ENCODE results near the gene TMEM44. TPM values are rescaled to one million over a fixed set of nuclear protein-coding genes. Genes with fewer than 3 reads are reported as not detected.
A peak's percentile ranks its signal among the peaks of the same experiment; 100 is the strongest.

Gene TMEM44
- total RNA-seq, 1 experiment from 2014 or later: 8.3 TPM

DNA sequence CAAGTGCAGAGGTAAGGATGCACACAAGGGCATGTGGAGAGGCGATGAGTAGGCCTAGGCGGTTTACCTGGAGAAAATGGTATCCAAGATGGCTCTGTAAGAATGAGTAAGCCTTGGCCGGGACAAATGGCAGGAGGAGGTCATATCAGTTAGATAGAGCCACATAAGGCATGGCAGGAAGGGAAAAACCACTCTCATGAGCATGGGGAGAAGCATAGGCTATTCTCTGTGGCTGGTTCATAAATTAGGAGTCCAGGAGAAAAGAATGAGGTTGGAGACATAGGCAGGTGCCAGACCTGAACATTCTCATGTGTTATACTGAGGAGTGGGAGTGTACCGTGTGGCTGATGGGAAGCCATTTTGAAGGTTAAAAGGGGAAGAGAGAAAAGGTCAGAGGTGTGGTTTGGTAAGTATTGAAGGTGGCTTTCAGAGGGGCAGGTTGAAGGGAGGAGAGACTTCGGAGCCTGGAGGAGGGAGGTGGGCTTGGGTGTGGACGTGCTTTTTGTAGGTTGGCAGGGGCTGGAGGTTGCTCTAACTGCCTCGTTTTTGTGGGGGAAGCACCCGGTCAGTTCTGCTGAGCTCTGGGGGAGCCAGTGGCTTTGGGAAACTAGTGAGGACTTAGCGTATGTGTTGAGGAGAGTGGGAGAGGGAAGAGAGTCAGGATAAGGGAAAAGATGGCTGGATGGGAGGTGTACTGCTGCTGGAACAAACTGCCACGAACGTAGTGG, 47.8 kb upstream of the TMEM44 start:
- peaks cover 12% of the 10 kb centered on the region for H3K4me1 Mint-ChIP-seq (ENCODE audit: insufficient read depth, unreplicated experiment)
- no peak overlapping the region for H3K4me3 Mint-ChIP-seq (ENCODE audit: unreplicated experiment)
- H3K27ac Mint-ChIP-seq (ENCODE audit: low read depth, unreplicated experiment): no peak overlapping the region
- no peak for DNase-seq (ENCODE audit: unreplicated experiment)
- no peaks in the 10 kb centered on the region for H3K36me3 Mint-ChIP-seq (ENCODE audit: insufficient read depth, unreplicated experiment)
- POLR2A ChIA-PET: interaction anchor here (0.7 to 3.8 kb wide), 4 partner anchors 9 to 582 kb away, joined by 3 to 64 read pairs (median 8); partner anchors contain the start of gene LSG1
- intact Hi-C loops (cut with micrococcal nuclease): loop anchor here (5.0 kb wide), 2 partner anchors 271 to 351 kb away; no protein-coding TSS in a partner anchor
- no peaks in the 10 kb centered on the region for H3K9me3 Mint-ChIP-seq (ENCODE audit: unreplicated experiment)
- TF ChIP-seq, protein P1, sequence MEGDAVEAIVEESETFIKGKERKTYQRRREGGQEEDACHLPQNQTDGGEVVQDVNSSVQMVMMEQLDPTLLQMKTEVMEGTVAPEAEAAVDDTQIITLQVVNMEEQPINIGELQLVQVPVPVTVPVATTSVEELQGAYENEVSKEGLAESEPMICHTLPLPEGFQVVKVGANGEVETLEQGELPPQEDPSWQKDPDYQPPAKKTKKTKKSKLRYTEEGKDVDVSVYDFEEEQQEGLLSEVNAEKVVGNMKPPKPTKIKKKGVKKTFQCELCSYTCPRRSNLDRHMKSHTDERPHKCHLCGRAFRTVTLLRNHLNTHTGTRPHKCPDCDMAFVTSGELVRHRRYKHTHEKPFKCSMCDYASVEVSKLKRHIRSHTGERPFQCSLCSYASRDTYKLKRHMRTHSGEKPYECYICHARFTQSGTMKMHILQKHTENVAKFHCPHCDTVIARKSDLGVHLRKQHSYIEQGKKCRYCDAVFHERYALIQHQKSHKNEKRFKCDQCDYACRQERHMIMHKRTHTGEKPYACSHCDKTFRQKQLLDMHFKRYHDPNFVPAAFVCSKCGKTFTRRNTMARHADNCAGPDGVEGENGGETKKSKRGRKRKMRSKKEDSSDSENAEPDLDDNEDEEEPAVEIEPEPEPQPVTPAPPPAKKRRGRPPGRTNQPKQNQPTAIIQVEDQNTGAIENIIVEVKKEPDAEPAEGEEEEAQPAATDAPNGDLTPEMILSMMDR (IDR thresholded peaks at IDR 0.05; ENCODE audit: unreplicated experiment): no peak
- CTCF ChIA-PET: interaction anchor here (0.6 to 3.5 kb wide), 7 partner anchors 8 to 592 kb away, joined by 3 to 69 read pairs (median 5); partner anchors contain the start of genes LSG1 and XXYLT1
- H3K27me3 Mint-ChIP-seq (ENCODE audit: insufficient read depth, unreplicated experiment): no peaks in the 10 kb centered on the region
- no TSS peak for BruUV-seq (replicated peaks)

DNA sequence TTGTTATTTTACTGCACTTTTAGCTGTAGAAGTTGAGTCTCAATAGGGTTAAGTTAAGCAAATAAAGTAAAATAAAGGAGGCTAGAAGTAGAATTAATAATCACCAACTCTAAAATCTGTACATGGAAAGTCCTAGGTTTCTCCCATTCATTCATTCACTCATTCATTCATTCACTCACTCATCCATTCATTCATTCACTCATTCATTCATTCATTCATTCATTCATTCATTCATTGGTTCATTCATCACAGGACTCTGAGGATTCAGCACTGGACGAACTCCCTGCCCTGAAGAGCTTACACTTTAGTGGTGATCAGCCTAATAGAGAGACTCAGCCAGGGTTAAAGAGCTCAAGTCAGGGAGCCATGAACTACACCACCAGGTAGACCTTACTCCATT, 43.3 kb upstream of the TMEM44 start:
- CTCF ChIA-PET: interaction anchor here (0.6 to 0.7 kb wide), 2 partner anchors 584 to 672 kb away, joined by 3 read pairs; no protein-coding TSS in a partner anchor
- no peaks in the 10 kb centered on the region for H3K27me3 Mint-ChIP-seq (ENCODE audit: insufficient read depth, unreplicated experiment)
- TF ChIP-seq, protein P1 (IDR thresholded peaks at IDR 0.05; ENCODE audit: unreplicated experiment): no peak
- intact Hi-C loops (cut with micrococcal nuclease): no loop called here
- no peak for DNase-seq (ENCODE audit: unreplicated experiment)
- no peak overlapping the region for H3K4me3 Mint-ChIP-seq (ENCODE audit: unreplicated experiment)
- POLR2A ChIA-PET: interaction anchor here (0.8 kb wide), 1 partner anchor 194 kb away, joined by 3 read pairs; no protein-coding TSS in a partner anchor
- no peaks in the 10 kb centered on the region for H3K36me3 Mint-ChIP-seq (ENCODE audit: insufficient read depth, unreplicated experiment)
- H3K27ac Mint-ChIP-seq (ENCODE audit: low read depth, unreplicated experiment): no peak overlapping the region
- no TSS peak for BruUV-seq (replicated peaks)
- H3K9me3 Mint-ChIP-seq (ENCODE audit: unreplicated experiment): no peaks in the 10 kb centered on the region
- H3K4me1 Mint-ChIP-seq (ENCODE audit: insufficient read depth, unreplicated experiment): peaks cover 17% of the 10 kb centered on the region

DNA sequence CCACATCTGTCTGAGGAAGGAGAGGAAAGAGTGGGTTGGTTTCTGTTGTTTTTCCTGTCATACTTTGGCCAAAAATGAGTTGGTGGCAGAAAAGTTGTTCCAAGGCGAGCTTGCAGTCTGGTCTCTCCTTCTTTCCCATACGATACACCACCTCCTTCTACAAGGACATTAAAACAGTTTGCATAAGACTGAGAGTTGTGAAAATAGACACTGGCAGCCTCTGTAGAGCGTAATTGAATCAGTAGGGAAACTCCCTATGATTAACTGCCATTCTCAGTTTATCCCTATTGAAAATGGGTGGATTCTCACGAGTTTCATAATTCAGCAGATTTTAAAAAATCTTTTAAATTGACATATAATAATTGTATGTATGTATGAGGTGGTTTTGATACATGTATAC, 42.5 kb upstream of the TMEM44 start:
- no TSS peak for BruUV-seq (replicated peaks)
- Mint-ChIP-seq H3K27me3 (ENCODE audit: insufficient read depth, unreplicated experiment) (no peaks in the 10 kb centered on the region), H3K36me3 (ENCODE audit: insufficient read depth, unreplicated experiment) (no peaks in the 10 kb centered on the region), H3K4me3 (ENCODE audit: unreplicated experiment) (peak overlapping the region; percentile 29), H3K4me1 (ENCODE audit: insufficient read depth, unreplicated experiment) (peaks cover 22% of the 10 kb centered on the region), H3K27ac (ENCODE audit: low read depth, unreplicated experiment) (no peak overlapping the region), H3K9me3 (ENCODE audit: unreplicated experiment) (no peaks in the 10 kb centered on the region)
- intact Hi-C loops (cut with micrococcal nuclease): no loop called here
- DNase-seq (ENCODE audit: unreplicated experiment): peak; percentile 37
- TF ChIP-seq, protein P1 (IDR thresholded peaks at IDR 0.05; ENCODE audit: unreplicated experiment): no peak
- CTCF ChIA-PET: interaction anchor here (0.6 to 6.0 kb wide), 7 partner anchors 10 to 595 kb away, joined by 3 to 66 read pairs (median 3); partner anchors contain the start of gene XXYLT1
- POLR2A ChIA-PET: interaction anchor here (0.8 to 4.8 kb wide), 7 partner anchors 10 to 595 kb away, joined by 3 to 37 read pairs (median 3); partner anchors contain the start of genes FAM43A and XXYLT1

DNA sequence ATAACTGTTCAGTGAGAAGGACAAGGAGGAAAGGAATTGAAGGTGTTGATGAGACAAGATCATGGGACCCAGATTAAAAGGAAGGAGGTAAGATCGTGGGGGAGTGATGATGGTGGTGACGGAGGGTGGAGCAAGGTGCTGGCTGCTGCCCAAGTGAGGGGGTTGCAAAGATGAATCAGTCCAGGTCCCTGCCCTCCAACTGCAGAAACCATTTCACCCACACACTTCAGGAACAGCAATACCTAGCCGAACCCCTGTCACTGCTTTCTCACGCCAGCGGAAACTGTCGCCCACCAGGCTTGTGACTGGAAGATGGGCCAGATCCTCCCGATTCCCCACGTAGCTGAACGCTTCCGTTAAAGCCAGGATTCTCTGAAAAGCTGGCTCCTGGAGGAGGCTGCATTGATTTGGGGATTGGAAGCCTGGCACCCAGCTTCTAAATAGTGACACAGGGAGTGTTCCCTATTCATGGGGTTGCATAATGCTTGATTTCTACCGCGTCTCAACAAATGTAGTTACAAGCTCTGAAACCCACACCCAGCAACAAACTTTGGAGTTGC, 41.9 kb upstream of the TMEM44 start:
- intact Hi-C loops (cut with micrococcal nuclease): no loop called here
- peaks cover under 1% of the 10 kb centered on the region for H3K36me3 Mint-ChIP-seq (ENCODE audit: insufficient read depth, unreplicated experiment)
- ChIA-PET POLR2A (interaction anchor here (0.8 to 4.8 kb wide), 7 partner anchors 10 to 596 kb away, joined by 3 to 37 read pairs (median 3); partner anchors contain the start of genes FAM43A and XXYLT1), CTCF (interaction anchor here (0.6 to 6.0 kb wide), 12 partner anchors 11 to 1915 kb away, joined by 3 to 66 read pairs (median 3); partner anchors contain the start of gene XXYLT1)
- DNase-seq (ENCODE audit: unreplicated experiment): peak; percentile 52
- H3K27me3 Mint-ChIP-seq (ENCODE audit: insufficient read depth, unreplicated experiment): no peaks in the 10 kb centered on the region
- no TSS peak for BruUV-seq (replicated peaks)
- TF ChIP-seq, protein P1 (IDR thresholded peaks at IDR 0.05; ENCODE audit: unreplicated experiment): no peak
- H3K4me1 Mint-ChIP-seq (ENCODE audit: insufficient read depth, unreplicated experiment): peaks cover 22% of the 10 kb centered on the region
- H3K4me3 Mint-ChIP-seq (ENCODE audit: unreplicated experiment): peak overlapping the region; percentile 29
- no peak overlapping the region for H3K27ac Mint-ChIP-seq (ENCODE audit: low read depth, unreplicated experiment)
- H3K9me3 Mint-ChIP-seq (ENCODE audit: unreplicated experiment): no peaks in the 10 kb centered on the region
